ENCODE results near the gene MAP7.
"Not testable (repeated sequence)": the region's sequence is repeated elsewhere in the genome, so short reads cannot be mapped to it uniquely, and the experiment has no call there.

The MAP7 gene

DNA sequence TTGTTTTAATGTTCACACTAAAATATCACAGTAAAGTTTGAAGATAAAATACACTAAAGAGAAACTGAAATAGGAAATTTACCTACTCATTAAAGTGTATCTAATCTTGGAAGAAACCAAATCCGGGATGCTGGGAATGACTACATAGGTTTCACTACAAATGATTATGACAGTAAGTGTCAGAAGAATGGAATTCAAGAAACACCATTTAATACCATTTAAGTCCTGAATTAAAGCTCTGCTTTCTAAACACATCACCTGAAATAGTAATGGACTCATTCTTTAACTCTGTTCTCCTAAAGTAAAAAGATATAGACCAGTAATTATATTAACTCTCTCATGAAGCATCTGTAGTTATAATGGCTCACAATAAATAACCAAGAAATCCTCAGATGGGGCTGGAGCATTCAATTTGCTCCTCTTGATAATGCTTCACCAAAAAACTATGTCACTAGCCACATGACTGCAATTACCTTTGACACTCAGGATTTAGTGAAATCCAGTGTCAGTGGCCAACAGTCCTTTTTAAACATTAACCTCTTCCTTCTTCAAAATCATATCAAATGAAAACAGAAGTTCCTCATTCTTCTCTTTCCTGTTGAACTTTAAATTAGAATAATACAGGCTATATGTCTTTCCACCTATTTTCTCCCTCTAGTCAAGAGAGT, 41.4 kb downstream of the MAP7 start:
- in situ Hi-C loops (cut with MboI; ENCODE audit: low sequenced_read_pairs): no loop called here

DNA sequence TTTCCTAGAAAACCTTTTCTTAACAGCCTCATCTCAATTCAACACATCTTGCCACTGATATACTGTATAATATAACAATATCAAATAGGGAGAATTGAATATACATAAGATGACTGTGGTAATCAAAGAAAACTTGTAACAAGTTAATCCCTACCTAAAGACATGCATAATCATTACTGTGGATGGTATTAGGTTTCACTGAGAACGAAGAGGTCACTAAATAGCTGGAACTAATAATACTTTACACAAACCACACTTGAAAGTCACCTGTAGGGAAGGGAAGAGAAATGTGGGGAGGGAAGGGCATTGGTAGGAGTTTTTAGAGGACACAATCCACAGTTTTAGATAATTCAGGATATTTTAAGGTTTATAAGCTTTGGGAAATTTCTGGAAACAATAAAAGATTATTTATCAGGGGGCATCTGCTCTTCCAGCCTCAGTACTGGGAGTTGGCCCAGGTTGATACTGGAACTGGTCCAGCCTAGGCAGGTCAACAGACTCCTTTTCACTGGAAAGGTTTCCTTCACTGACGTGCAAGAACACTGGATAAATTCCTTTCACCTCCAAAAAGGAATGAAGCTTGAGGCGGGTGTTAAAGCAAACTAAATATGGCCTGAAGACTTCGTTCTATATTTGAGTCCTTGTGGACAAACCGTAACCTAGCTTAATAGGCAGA, 44.0 kb downstream of the MAP7 start:
- in situ Hi-C loops (cut with MboI; ENCODE audit: low sequenced_read_pairs): no loop called here

DNA sequence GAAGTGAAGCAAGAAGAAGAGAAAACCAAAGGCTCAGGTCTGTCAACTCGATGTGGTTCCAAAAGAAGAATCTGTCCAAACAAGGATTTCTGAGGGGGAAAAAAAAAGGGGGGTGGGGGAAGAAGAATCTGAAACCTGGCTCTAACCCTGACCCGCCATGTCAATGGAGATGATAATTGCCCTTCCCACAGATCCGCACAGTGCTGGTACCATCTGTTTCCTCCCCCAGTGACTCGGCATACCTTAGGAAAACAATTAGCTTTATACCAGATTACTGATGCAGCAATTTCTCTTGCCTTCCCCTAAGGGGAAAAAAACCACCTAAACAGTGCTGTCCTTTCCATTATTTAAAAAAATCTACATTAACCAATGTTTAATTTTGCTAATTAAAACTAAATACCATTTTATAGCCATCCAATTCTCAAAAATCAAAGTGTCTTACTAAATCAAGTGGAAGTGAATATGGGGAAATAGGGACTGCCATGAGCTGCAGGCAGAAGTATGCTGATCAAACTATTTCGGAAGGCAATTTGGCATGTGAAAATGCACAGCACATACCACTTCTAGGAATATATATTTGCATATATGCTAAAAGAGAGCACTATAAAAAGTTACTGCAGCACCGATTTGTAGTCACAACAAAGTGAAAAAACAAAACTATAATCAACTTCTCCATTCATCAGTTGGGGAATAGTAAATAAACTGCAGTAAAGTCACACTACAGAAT, 46.8 kb downstream of the MAP7 start:
- in situ Hi-C loops (cut with MboI; ENCODE audit: low sequenced_read_pairs): no loop called here

DNA sequence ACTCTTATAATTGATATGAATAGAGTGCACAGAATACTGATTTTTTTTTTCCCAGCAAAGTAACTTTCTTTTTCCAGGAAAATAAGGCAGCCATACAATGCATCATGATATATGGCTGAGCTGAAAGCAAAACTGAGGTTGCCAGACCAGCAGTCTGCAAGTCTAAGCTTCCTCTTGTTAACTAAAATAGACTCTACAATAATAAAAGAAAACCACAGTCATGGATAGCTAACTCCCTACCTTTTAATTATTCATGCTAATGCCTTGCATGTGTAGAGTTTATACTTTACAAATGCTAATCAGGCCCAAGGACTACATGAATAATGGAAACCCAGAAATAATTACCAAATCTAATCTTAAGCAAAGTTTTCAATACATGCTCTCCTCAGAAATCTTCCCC, 47.4 kb downstream of the MAP7 start:
- in situ Hi-C loops (cut with MboI; ENCODE audit: low sequenced_read_pairs): no loop called here

DNA sequence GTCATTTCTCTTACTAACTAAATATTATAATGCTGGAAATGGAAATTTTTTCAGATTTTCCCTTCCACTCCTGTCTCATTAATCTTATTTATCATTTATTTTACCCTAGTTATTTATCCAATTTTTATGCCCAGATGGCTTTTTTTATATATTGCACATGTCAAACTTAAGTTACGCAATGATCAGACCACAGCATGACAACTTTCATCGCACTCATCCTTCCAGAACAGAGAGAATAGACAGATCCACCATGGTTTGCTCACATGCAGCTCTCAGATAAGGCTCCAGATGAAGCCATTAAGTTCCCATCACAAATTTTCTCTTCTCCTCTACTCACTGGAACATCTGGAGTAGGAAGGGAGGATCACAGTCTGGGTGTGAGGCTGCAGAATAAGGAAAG, 48.7 kb downstream of the MAP7 start:
- in situ Hi-C loops (cut with MboI; ENCODE audit: low sequenced_read_pairs): no loop called here

DNA sequence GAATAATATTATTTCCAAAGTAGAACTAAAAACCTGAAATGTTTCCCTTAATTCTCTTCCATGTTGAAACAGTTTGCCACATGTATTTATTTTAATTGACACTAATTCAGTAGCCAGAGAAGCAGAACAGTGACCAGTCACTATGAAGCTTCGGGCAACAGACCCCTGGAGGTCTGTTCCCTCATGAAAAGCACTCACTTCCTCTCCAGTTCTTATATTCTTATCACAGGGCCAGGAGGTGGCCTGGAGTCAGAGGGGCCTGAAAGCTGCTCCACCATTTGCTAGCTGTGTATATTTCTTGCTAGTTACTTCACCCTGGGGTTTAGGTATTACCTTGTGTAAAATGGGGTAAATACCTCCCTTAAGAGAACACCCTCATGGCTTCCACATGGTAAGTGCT, 49.1 kb downstream of the MAP7 start:
- in situ Hi-C loops (cut with MboI; ENCODE audit: low sequenced_read_pairs): no loop called here

DNA sequence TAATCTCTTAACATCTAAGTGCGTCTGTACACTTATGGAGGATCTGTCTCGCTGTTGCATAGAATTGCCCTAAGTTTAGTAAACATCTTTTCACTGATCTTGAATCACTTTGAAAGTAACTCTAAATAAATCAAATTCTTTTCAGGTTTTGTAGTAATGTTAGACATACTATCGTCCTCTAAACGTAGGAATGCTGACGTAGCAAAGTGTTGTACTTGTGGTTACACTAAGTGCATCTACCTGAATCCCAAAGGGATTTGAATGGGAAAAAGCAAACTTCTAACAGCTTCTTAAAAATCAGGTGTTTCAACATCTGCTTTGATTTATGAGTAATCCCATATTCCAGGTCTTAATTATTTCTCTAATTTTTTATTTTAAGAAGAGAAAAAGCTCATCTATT, 49.8 kb downstream of the MAP7 start:
- in situ Hi-C loops (cut with MboI; ENCODE audit: low sequenced_read_pairs): no loop called here

DNA sequence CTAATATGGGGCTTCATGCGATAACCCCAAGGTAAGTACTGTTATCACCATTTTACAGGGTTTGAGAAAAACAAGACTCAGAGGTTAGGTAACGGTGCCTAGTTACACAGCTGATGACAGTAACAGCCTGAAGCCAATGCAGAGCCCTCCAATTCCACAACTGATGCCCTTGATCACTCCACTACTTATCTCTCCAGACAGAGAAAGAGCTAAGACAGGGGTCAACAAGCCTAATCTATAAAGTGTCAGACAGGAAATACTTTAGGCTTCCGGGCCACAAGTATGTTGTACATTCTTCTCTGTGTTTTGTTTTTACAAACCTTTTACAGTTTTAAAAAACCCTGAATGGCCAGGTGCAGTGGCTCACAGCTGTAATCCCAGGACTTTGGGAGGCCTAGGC, 50.9 kb downstream of the MAP7 start:
- in situ Hi-C loops (cut with MboI; ENCODE audit: low sequenced_read_pairs): no loop called here

DNA sequence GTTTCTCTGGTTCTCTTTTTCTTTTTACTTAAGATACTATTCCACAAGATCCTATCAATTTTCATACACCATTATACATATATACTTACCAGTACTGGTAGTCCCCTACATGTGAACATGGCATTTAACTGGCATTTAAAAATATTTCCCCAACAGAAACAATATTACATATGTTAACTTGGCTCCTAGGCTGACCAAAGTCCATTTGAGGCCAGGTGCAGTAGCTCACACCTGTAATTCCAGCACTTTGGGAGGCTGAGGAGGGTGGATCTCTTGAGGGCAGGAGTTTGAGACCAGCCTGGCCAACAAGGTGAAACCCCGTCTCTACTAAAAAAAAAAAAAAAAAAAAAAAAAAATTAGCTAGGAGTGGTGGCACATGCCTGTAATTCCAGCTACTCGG, 53.8 kb downstream of the MAP7 start:
- in situ Hi-C loops (cut with MboI; ENCODE audit: low sequenced_read_pairs): not testable (repeated sequence)

DNA sequence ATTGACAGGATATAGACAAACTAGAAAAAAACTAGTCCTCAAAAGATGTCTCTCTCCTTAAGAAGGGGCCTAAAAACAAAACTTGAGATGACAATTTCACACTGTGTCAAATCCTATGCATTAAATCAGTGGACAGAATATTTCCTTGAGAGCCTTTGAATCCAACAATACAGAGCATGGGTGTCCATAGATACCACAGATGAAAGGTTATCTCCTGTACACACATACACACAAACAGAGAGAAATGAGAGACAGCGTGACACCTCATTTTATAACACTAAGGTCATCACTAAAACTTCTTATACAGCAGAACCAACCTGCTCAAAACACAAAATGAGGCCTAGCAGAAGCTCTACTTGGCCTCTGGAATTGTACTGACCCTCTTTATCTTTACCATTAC, 55.5 kb downstream of the MAP7 start:
- in situ Hi-C loops (cut with MboI; ENCODE audit: low sequenced_read_pairs): no loop called here

DNA sequence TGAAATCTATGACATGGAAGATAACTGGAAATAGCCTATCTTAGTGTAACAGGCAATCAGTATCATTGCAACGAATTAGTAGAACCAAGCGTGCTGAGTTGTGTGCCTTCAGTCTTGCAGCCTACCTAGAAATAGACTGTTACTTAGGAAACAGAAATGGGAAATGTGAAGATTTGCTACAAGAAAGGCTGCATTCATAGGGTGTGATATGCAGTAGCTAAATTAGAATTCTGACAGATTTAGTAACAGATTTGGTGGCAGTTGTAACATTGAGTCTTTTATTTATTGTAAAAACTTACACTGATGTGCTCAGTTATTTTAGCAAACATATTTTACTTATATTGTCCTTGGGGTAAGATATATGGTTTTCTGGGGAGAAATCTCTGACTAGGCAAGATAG, 56.2 kb downstream of the MAP7 start:
- in situ Hi-C loops (cut with MboI; ENCODE audit: low sequenced_read_pairs): no loop called here

DNA sequence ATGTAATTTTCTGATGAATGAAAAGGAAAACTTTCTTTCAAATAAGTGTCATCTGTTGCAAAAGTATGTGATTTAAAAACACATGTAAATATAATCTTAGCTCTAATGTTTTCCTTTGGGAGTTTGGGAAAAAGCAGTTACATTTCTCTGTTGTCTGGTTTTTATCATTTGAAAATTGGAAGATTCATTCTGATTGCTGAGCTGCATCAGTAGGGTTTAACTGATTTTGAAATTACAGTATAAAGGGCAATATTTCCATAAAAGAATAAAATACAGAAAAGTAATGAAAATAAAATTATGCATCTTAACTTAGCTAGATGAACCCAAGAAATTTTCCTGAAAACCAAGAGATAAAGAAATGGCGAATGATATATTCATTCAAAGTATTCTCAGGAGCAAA, 57.8 kb downstream of the MAP7 start:
- in situ Hi-C loops (cut with MboI; ENCODE audit: low sequenced_read_pairs): no loop called here

DNA sequence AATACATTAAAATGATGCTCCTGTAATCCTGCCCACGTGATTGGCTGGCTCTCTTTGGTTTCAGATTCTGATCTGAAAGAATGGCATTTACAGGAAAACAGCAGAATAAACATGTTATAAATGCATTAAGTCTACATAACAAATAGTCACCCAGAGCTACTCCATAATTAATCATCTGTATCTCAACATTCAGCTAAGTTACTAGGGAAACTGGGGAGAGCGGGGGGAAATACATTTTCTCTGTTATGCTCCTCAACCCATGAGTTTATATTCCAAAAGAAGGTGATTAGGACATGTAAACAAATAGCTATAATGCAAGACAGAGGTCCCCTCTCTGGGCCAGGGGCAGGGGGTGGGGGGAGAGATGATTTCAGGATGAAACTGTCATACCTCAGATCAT, 58.5 kb downstream of the MAP7 start:
- in situ Hi-C loops (cut with MboI; ENCODE audit: low sequenced_read_pairs): no loop called here

DNA sequence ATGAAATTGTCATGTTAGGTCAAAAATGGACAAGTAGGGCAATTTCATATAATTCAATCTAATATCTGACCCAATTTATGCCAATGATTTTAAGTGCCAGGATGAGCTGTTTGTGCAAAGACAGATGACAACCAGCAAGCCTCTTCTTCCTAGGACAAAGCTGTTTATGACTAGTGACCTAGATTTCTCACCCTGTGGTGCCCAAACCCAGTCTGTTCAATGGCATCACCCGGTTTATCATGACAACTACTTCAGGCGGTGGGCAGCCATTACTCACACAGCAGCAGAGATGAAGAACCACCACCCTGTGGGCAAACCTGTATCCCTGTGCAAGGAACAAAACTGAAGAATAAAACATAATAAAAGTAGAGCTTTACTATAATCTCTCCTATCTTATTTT, 59.0 kb downstream of the MAP7 start:
- in situ Hi-C loops (cut with MboI; ENCODE audit: low sequenced_read_pairs): no loop called here

DNA sequence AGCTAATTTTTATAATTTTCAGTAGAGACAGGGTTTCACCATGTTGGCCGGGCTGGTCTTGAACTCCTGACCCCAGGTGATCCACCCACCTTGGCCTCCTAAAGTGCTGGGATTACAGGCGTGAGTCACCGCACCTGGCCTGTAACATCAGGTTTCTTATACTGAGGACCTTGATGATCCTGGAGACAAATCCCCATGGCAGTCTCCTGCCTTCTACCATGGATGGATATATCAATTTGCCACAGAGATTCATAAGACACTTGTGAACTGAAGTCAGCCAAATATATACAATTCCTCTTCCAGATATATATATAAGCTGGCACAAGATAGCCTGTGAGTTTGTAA, 60.6 kb downstream of the MAP7 start:
- in situ Hi-C loops (cut with MboI; ENCODE audit: low sequenced_read_pairs): not testable (repeated sequence)

DNA sequence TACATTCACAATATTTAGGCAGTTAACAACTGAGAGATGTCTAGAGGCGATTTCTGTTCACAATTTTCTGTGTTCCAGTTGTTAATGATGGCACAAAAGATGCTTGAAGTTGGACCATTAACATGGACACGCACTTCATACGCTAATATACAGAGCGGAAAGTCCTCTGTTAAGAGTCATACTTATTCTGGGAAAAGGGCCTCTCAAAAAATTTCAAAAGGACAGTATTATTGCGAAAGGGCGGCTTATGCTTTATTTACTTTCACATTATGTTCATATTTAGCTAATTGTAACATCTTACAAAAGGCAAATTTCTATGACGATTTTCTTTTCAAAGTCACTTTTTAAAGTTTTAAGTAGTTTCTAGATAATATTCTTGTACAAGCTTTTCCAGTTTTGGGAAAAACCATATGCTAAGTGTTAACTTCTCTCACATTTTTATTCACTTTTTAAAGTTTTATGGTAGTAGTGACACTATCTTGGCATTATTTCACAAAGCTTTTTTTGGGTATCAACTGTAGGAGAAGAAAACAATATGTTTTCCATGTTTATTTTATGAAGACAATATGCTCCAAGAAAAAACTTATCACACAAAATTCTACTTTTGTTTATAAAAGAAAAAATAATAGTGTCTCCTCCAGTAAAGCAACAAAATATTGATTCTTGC, 62.3 kb downstream of the MAP7 start:
- in situ Hi-C loops (cut with MboI; ENCODE audit: low sequenced_read_pairs): no loop called here

DNA sequence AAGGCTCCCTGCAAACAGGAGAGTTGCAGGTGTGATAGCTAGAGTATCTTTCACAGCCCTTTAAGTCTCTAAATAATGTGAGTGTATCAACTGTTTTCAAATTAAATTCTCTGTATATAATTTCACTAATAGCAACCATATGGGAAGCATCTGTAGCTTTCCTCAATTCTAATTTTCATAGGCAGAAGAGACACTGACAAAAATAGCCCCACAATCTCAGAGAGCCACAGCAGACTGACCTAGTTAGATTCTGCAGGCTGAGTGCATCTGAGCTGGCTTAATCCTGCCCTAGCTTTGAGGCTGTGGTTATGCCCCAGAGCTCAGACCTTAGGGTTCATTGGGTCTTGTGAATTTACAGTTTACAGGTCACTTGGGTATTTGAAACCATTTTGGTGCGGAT, 63.9 kb downstream of the MAP7 start:
- in situ Hi-C loops (cut with MboI; ENCODE audit: low sequenced_read_pairs): no loop called here

DNA sequence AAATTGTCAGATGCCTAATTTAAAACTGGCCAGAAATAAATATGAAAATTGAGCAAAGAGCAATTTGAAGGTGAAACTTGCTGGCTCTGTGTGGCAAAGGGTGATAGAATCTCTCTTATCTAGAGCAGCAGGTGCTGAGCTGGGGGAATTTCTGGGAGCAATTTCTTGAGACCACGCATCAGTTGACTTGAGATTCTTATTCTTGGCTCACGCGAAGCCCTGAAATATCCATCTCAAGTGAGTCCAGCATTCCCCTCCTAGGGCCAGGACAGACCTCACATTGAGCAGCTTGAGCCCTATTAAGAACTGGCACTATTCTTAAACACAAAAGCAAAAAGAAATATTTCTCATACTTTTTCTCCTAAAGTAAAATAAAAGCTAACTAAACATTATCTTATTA, 66.3 kb downstream of the MAP7 start:
- in situ Hi-C loops (cut with MboI; ENCODE audit: low sequenced_read_pairs): no loop called here

DNA sequence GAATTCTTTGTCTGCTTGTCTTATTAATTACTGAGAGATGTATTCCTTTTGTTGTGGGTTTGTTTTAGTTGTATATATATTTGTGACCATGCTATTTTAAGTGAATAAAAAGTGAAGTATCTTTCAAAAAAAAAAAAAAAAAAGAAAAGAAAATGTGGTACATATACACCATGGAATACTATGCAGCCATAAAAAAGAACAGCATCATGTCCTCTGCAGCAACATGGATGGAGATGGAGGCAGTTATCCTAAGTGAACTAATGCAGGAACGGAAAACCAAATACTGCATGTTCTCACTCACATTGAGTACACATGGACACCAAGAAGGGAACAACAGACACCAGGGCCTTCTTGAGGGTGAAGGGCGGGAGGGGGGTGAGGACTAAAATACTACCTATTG, 67.2 kb downstream of the MAP7 start:
- in situ Hi-C loops (cut with MboI; ENCODE audit: low sequenced_read_pairs): not testable (repeated sequence)

DNA sequence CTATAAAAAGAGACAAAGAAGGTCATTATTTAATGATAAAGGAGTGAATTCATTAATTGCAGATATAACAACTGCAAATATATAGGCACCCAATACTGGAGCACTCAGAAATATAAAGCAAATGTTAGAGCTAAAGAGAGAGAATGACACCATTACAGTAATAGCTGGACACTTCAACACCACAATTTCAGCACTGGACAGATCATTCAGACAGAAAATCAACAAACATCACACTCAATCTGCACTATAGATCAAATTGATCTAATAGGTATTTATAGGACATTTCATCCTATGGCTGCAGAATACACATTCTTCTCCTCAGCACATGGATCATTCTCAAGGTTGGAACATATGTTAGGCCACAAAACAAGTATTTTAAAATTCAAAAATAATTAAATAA, 72.7 kb downstream of the MAP7 start:
- in situ Hi-C loops (cut with MboI; ENCODE audit: low sequenced_read_pairs): no loop called here

DNA sequence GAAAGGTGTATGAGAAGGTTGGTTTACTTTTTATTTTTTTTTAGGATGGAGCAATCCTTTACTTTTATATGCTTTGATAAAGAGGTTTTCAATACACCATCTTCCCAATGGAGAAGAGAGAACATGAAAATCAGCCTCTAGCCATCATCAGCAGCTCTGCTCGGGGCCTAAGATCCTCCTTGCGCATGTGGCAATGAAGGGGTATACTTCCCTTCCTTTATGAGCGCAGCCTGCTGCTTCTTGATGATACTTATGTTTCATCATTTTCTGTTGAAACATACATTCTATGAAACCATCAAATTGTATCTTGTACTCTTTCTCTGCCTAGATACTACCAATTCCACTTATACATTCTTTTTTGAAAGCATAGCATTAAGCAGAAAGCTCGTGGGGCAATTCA, 74.5 kb downstream of the MAP7 start:
- in situ Hi-C loops (cut with MboI; ENCODE audit: low sequenced_read_pairs): no loop called here

DNA sequence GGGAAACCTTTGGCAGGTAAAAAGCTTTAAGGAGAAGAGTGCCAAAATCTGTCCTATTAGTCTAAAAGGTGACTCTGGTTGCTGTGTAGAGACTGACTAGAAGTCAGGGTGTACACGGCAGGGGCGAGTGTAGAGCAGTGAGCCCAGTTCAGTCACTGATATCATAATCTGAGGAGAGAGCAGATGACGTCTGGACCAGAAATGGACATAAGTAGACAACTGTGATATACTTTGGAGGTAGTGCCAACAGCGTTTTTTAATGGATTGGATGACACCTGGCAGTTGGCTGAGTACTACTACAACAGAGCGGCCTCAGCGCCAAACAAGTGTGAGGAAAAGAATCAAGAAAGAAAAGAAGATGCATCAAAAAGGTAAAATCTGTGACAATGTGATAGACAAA, 76.0 kb downstream of the MAP7 start:
- in situ Hi-C loops (cut with MboI; ENCODE audit: low sequenced_read_pairs): no loop called here

All from HL-60/S4 (cell line).